Natural killer cell (primary cell): ENCODE results near the gene FRS3. TPM values are rescaled to one million over a fixed set of nuclear protein-coding genes. Genes with fewer than 3 reads are reported as not detected.

Experiments used
- ATAC-seq, 3 donors: fragments of 150-1000 bp in 2 of 3; fragments of 200-7000 bp in 1 of 3; cut with Tn5 transposase; 1 replicate in 1 of 3; 2 replicates in 2 of 3; pipeline ENCODE4 v1.10.0; 2021; ENCODE audit warnings: mild to moderate bottlenecking in 2 of 3, moderate library complexity in 2 of 3
- DNase-seq, 2 donors: peaks; one replicate each; pipeline versions ENCODE4 v3.0.0 to v3.0.0-alpha.2; 2013 to 2021; ENCODE audit warnings: mixed read lengths in 1 of 2
- H3K27ac ChIP-seq: one replicate; pipeline ENCODE4 v1.5.1; 2013; ENCODE audit warnings: mild to moderate bottlenecking, low read length
- H3K27me3 ChIP-seq: one replicate; pipeline ENCODE4 v1.6.1; 2013; ENCODE audit warnings: low read length; ENCODE audit not compliant: control insufficient read depth, insufficient read depth
- H3K36me3 ChIP-seq: one replicate; pipeline ENCODE4 v1.6.1; 2013; ENCODE audit warnings: low read length; ENCODE audit not compliant: control insufficient read depth, insufficient read depth
- H3K4me1 ChIP-seq: one replicate; pipeline ENCODE4 v1.6.1; 2013; ENCODE audit warnings: low read length; ENCODE audit not compliant: control insufficient read depth, insufficient read depth
- H3K4me3 ChIP-seq: one replicate; pipeline ENCODE4 v1.5.1; 2013; ENCODE audit warnings: low read length
- H3K9me3 ChIP-seq: one replicate; pipeline ENCODE4 v1.6.1; 2013; ENCODE audit warnings: low read length; ENCODE audit not compliant: control insufficient read depth, insufficient read depth
- H3K27ac Mint-ChIP-seq, 2 donors: one replicate each; pipeline ENCODE4 v1.8.0; 2022; ENCODE audit warnings: mild to moderate bottlenecking in 2 of 2, mixed read lengths in 2 of 2, moderate library complexity in 1 of 2
- H3K27me3 Mint-ChIP-seq, 2 donors: one replicate each; pipeline ENCODE4 v1.8.0; 2022; ENCODE audit warnings: low read depth in 2 of 2, mixed read lengths in 2 of 2
- H3K36me3 Mint-ChIP-seq: one replicate; pipeline ENCODE4 v1.8.0; 2022; ENCODE audit warnings: mixed read lengths
- H3K4me1 Mint-ChIP-seq, 2 donors: one replicate each; pipeline ENCODE4 v1.8.0; 2022; ENCODE audit warnings: mixed read lengths in 2 of 2
- H3K4me3 Mint-ChIP-seq: one replicate; pipeline ENCODE4 v1.8.0; 2022; ENCODE audit warnings: mild to moderate bottlenecking, moderate library complexity, mixed read lengths
- H3K9me3 Mint-ChIP-seq, 2 donors: one replicate each; pipeline ENCODE4 v1.8.0; 2022; ENCODE audit warnings: mixed read lengths in 2 of 2
- WGBS: methylation state at CpG from one replicate; pipeline ENCODE4 v1.1.7; 2013; ENCODE audit warnings: missing lambda C conversion rate; ENCODE audit not compliant: insufficient coverage; 5-methylcytosine and 5-hydroxymethylcytosine counted together
- intact Hi-C: fragments of 100-400 bp; cut with micrococcal nuclease; formaldehyde crosslinking; loops from one replicate; pipeline ENCODE4 v1.14.2; 2022
- total RNA-seq, 4 donors: library from RNA; stranded (reverse); fragments of 120-200 nt in 1 of 4; gene quantifications; one replicate each; pipeline versions ENCODE4 v1.2.3 to v1.2.4, GENCODE V29; 2013 to 2022
- TF ChIP-seq, protein P1 (sequence below): fragments of 200-600 bp; IDR thresholded peaks from one replicate; pipeline ENCODE4 v1.8.0; 2022; ENCODE audit warnings: antibody characterized with exemption

The FRS3 gene
- total RNA-seq, 3 donors from 2014 or later (not counting 1 experiment from before 2014, with no cell fraction given) = 4.5 to 5.7 (median 5.4) TPM

GRCh38 chr6:41728954-41729353 lies 50.7 kb downstream of the FRS3 start:
- intact Hi-C loops = no loop called here
- H3K4me3 ChIP-seq = peak overlapping the region; percentile 43
- H3K4me3 Mint-ChIP-seq = peak overlapping the region; percentile 92
- H3K9me3 Mint-ChIP-seq = no peaks in the 10 kb centered on the region
- no peaks in the 10 kb centered on the region for H3K27me3 Mint-ChIP-seq
- peak overlapping the region; percentile 88 to 95 for H3K27ac Mint-ChIP-seq
- peak overlapping the region; percentile 95 for H3K27ac ChIP-seq
- DNase-seq = no peak
- TF ChIP-seq, protein P1, sequence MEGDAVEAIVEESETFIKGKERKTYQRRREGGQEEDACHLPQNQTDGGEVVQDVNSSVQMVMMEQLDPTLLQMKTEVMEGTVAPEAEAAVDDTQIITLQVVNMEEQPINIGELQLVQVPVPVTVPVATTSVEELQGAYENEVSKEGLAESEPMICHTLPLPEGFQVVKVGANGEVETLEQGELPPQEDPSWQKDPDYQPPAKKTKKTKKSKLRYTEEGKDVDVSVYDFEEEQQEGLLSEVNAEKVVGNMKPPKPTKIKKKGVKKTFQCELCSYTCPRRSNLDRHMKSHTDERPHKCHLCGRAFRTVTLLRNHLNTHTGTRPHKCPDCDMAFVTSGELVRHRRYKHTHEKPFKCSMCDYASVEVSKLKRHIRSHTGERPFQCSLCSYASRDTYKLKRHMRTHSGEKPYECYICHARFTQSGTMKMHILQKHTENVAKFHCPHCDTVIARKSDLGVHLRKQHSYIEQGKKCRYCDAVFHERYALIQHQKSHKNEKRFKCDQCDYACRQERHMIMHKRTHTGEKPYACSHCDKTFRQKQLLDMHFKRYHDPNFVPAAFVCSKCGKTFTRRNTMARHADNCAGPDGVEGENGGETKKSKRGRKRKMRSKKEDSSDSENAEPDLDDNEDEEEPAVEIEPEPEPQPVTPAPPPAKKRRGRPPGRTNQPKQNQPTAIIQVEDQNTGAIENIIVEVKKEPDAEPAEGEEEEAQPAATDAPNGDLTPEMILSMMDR = no peak
- H3K27me3 ChIP-seq = no peaks in the 10 kb centered on the region
- H3K36me3 Mint-ChIP-seq = no peaks in the 10 kb centered on the region
- H3K9me3 ChIP-seq = no peaks in the 10 kb centered on the region
- peaks cover 65 to 84% of the 10 kb centered on the region in 2 donors for H3K4me1 Mint-ChIP-seq
- WGBS = 29% methylated on average over 7 of the region's 7 CpGs
- no peak for ATAC-seq
- H3K4me1 ChIP-seq = peaks cover 99% of the 10 kb centered on the region
- H3K36me3 ChIP-seq = peaks cover 2% of the 10 kb centered on the region

- no peaks in the 10 kb centered on the region for H3K27me3 Mint-ChIP-seq
- TF ChIP-seq, protein P1 = no peak
- Histone ChIP-seq H3K36me3 (peaks cover 2% of the 10 kb centered on the region), H3K27ac (peak overlapping the region; percentile 95), H3K27me3 (no peaks in the 10 kb centered on the region), H3K9me3 (no peaks in the 10 kb centered on the region), H3K4me3 (peak overlapping the region; percentile 43), H3K4me1 (peaks cover 99% of the 10 kb centered on the region)
- peaks cover 71 to 89% of the 10 kb centered on the region in 2 donors for H3K4me1 Mint-ChIP-seq
- peak overlapping the region; percentile 92 for H3K4me3 Mint-ChIP-seq
- ATAC-seq = peak in 2 of 3 donors; percentile 5 to 12
- no peaks in the 10 kb centered on the region for H3K36me3 Mint-ChIP-seq
- peak overlapping the region; percentile 88 to 95 for H3K27ac Mint-ChIP-seq
- WGBS = 56% methylated on average over 18 of the region's 19 CpGs
- intact Hi-C loops = no loop called here
- no peaks in the 10 kb centered on the region for H3K9me3 Mint-ChIP-seq
- no peak for DNase-seq
These were observed 51.4 kb downstream of the FRS3 start for GRCh38 chr6:41728073-41728936.

DNA sequence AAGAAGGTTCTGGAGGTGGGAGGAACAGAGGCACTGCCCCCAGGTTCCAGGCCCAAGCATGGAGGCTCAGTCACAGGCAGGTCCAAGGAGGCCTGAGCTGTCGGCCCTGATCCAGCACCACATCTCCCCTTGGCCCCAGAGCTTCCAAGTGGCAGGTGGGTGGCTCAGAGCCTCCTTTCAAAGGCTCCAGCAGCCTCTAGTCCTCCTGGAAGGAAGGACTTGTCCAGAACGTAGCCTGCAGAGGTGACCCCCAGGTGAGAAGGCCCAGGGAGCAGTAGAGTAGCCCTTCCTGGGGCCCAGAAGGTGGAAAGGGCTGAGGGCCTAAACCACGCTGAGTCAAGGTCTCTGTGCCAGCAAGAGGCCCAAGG lies 52.0 kb downstream of the FRS3 start:
- Histone ChIP-seq H3K27me3 (no peaks in the 10 kb centered on the region), H3K27ac (peak overlapping the region; percentile 95), H3K9me3 (no peaks in the 10 kb centered on the region), H3K4me1 (peaks cover 99% of the 10 kb centered on the region), H3K36me3 (peaks cover 2% of the 10 kb centered on the region), H3K4me3 (peak overlapping the region; percentile 43)
- TF ChIP-seq, protein P1 = no peak
- H3K4me1 Mint-ChIP-seq = peaks cover 76 to 89% of the 10 kb centered on the region in 2 donors
- H3K36me3 Mint-ChIP-seq = no peaks in the 10 kb centered on the region
- intact Hi-C loops = no loop called here
- 66% methylated on average over 3 of the region's 3 CpGs for WGBS
- peak overlapping the region; percentile 92 for H3K4me3 Mint-ChIP-seq
- peak overlapping the region; percentile 88 to 95 for H3K27ac Mint-ChIP-seq
- no peak for ATAC-seq
- H3K27me3 Mint-ChIP-seq = no peaks in the 10 kb centered on the region
- H3K9me3 Mint-ChIP-seq = no peaks in the 10 kb centered on the region
- no peak for DNase-seq
